ENCODE measurements around the gene SMARCAL1.

DNA sequence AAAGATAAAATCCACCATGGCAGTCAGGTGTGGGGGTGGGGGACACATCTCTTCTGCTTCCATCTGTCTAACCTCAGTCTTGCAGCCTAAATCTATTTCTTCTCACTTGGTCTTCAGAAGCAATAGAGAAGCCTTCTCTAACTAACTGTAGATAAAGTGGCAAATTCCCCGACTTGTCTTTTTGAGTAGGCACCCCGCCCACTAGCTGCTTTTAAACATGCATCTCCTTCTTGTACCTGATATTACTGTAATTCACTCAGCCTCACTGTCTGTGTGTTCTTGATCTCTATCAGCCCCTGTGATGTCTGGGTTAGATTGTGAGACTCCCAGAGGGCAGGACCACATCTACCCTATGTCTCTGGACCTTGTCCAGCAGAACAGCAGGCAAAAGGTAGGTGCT, 46.8 kb upstream of the SMARCAL1 start:
- TF ChIP-seq, protein P1, sequence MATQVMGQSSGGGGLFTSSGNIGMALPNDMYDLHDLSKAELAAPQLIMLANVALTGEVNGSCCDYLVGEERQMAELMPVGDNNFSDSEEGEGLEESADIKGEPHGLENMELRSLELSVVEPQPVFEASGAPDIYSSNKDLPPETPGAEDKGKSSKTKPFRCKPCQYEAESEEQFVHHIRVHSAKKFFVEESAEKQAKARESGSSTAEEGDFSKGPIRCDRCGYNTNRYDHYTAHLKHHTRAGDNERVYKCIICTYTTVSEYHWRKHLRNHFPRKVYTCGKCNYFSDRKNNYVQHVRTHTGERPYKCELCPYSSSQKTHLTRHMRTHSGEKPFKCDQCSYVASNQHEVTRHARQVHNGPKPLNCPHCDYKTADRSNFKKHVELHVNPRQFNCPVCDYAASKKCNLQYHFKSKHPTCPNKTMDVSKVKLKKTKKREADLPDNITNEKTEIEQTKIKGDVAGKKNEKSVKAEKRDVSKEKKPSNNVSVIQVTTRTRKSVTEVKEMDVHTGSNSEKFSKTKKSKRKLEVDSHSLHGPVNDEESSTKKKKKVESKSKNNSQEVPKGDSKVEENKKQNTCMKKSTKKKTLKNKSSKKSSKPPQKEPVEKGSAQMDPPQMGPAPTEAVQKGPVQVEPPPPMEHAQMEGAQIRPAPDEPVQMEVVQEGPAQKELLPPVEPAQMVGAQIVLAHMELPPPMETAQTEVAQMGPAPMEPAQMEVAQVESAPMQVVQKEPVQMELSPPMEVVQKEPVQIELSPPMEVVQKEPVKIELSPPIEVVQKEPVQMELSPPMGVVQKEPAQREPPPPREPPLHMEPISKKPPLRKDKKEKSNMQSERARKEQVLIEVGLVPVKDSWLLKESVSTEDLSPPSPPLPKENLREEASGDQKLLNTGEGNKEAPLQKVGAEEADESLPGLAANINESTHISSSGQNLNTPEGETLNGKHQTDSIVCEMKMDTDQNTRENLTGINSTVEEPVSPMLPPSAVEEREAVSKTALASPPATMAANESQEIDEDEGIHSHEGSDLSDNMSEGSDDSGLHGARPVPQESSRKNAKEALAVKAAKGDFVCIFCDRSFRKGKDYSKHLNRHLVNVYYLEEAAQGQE (IDR thresholded peaks at IDR 0.05; ENCODE audit: insufficient read depth in 1 of 2, low read depth in 2 of 2, low read length in 2 of 2) = no peak
- no peak for TF ChIP-seq POLR2AphosphoS5 (IDR thresholded peaks at IDR 0.05; ENCODE audit: low read depth, low read length)
- TF ChIP-seq SIN3A (IDR thresholded peaks at IDR 0.05; ENCODE audit: borderline replicate concordance, insufficient read depth, low read length) = no peak
- TF ChIP-seq TAF1 (IDR thresholded peaks at IDR 0.05; ENCODE audit: borderline replicate concordance, insufficient read depth, low read length) = no peak
- TF ChIP-seq FOXP2 (optimal IDR thresholded peaks at IDR 0.05; ENCODE audit: borderline replicate concordance, extremely low read depth, extremely low read length, insufficient read depth) = no peak

All from PFSK-1 (cell line).